Erythroblast (primary cell): ENCODE data around the gene TMEM185A.
"Not testable (repeated sequence)": the region's sequence is repeated elsewhere in the genome, so short reads cannot be mapped to it uniquely, and the experiment has no call there.

Experiments used
- GATA1 ChIP-seq: IDR thresholded peaks from 2 replicates; pipeline ENCODE4 v1.6.1; 2011; ENCODE audit warnings: low read depth, mild to moderate bottlenecking, control low read depth, low read length, moderate library complexity
- POLR2A ChIP-seq: IDR thresholded peaks from 2 replicates; pipeline ENCODE4 v1.6.1; 2011; ENCODE audit warnings: mild to moderate bottlenecking, low read length

- TF ChIP-seq POLR2A, GATA1: not testable (repeated sequence)
Measured at GRCh38 chrX:149590993-149591392, 40.6 kb downstream of the TMEM185A start.
